GM12801 (cell line): ENCODE data around the gene SASS6.

Source experiments
- TF ChIP-seq, protein P1 (sequence below): IDR thresholded peaks from one replicate; pipeline ENCODE4 v1.5.1; 2011; ENCODE audit warnings: control low read depth; ENCODE audit not compliant: insufficient read length; ENCODE audit errors: extremely low read depth

The SASS6 gene

DNA sequence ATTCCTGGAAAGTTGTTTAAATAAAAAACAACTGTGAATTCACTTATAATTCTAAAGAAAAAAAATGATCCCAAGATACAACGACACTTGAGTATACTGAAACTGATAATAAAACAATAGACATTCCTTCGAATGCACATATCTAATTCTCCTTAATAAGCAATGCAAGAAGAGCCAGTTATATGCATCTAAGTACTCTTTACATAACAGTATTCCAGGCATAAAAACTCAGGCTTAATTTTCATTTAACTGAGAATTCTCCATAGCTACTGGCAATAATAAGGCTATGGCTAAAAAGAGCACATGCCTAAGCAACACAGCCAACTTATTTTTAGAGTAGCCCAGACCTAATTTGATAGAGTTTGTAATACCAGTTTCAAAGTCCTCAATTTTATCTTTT is 31.2 kb downstream of the SASS6 start:
- TF ChIP-seq, protein P1, sequence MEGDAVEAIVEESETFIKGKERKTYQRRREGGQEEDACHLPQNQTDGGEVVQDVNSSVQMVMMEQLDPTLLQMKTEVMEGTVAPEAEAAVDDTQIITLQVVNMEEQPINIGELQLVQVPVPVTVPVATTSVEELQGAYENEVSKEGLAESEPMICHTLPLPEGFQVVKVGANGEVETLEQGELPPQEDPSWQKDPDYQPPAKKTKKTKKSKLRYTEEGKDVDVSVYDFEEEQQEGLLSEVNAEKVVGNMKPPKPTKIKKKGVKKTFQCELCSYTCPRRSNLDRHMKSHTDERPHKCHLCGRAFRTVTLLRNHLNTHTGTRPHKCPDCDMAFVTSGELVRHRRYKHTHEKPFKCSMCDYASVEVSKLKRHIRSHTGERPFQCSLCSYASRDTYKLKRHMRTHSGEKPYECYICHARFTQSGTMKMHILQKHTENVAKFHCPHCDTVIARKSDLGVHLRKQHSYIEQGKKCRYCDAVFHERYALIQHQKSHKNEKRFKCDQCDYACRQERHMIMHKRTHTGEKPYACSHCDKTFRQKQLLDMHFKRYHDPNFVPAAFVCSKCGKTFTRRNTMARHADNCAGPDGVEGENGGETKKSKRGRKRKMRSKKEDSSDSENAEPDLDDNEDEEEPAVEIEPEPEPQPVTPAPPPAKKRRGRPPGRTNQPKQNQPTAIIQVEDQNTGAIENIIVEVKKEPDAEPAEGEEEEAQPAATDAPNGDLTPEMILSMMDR: no peak

DNA sequence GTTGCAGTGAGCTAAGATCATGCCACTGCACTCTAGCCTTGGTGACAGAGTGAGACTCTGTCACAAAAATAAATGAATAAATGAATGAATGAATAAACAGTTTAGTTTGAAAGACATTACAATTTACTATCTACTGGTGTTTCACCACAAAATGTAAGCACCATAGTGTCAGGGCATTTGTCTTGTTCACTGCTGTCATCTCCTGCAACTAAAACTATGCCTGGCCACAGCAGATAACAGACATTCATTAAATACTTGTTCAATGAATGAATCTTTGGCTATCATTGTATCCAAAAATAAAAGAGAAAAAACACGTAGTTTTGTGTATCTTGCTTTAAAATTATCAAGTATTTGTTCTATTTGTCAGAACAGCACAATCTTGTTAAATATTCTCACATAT is 32.5 kb downstream of the SASS6 start:
- TF ChIP-seq, protein P1: no peak

DNA sequence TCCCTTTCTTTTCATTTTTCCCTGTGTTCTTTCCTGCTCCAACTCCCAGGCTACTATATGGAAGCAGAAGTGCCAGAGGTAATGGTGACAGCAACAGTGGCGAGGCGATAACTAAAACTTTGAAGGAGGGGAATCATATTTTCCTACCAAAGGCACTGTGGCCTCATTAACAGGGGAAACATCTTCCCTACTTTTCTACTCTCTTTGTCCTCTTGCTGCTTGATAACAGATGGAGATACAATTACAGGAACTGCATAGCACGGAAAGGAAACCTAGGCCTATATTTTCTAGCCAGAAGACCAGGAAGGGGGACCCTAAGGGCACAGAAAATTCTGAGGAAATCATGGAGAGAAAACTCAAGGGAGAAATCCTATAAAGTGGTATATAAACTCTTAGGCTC is 42.3 kb downstream of the SASS6 start:
- TF ChIP-seq, protein P1: no peak

DNA sequence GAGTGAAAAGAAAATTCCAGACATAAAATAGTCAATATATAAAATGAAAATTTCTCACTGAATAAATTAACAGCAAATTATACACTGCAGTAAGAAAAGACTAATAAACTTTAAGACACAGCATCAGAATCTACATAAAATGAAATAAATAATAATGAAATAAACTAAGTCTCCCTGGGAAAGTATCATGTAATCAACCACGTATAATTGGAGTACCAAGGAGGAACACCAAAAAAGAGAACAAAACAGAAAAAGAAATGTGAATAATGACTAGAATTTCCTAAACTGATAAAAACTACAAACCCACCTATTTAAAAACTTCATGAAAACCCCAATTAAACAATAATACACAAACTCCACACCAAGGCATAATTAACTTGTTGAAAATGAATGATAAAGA is 43.6 kb downstream of the SASS6 start:
- TF ChIP-seq, protein P1: no peak

DNA sequence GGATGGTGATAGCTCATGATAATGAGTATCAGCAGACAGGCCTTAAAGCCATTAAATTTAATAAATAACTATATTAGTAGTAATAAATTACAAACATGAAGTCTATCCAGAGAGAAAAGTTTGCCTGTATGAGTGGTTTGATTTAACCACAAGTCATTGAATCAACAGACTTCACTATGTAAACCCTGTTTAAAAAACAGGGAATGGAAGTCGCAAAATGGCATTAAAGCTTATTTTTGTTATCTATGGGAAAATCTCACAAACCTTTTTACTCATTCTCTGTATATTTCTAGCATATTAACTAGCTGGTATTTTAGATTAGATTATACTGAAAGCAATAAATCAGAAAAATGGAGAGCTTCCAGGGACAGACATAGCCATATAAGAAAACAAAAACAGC is 45.3 kb downstream of the SASS6 start:
- TF ChIP-seq, protein P1: no peak

DNA sequence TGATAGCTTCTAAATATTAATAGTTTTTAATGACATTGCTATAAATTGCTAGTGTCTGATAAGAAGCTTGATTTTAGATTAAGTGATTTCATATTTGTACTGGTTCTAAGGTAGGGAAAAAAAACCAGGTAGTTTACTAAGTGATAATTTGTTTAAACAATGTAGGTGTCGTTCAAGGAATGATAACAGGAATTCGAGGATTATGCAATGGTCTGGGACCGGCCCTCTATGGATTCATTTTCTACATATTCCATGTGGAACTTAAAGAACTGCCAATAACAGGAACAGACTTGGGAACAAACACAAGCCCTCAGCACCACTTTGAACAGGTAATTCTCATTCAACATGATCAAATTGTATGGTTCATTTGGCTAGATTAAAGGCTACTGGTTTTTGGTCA is 52.4 kb downstream of the SASS6 start:
- TF ChIP-seq, protein P1: no peak

DNA sequence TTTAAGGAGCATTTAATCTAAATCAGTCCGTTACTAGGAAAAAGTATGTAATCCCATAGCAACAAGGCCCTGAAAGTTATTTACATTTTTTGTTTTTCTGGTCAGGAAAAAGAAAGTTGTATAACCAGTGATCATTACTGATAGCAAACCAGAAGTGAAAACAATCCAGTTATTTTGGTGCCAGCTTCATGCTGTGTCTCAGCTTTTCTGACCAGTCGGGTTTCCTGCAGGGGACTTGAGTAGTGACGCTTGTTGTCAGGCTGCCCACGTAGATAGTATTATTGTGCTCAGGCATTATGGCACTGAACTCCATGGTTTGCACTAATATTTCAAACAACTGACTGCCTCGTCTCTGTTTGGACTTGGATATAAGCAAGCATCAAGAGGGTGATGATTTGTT is 55.2 kb downstream of the SASS6 start:
- TF ChIP-seq, protein P1: no peak

DNA sequence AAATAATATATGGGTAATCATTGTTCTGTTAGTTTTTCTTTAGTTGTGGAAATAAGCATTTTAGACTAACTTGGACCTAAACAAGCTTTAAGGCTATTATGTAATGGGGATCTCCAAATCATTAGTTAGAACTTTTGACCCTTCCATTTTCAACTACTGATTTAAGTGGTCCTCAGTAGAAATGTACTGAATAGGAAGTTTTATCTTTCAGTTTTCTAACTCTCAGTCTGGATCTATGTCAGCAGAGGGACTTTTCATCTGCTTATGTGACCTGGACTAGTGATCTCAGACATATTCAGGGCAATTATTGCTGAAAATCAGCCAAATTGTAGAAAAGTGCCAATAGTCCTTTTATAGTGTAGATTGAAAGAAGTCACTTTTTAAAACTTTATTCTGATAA is 56.0 kb downstream of the SASS6 start:
- TF ChIP-seq, protein P1: no peak
